Occipital lobe (tissue), 2 donors: Measurements from ENCODE around the gene MFSD2A. TPM values are rescaled to one million over a fixed set of nuclear protein-coding genes. Genes with fewer than 3 reads are reported as not detected.
"Not testable (repeated sequence)": the region's sequence is repeated elsewhere in the genome, so short reads cannot be mapped to it uniquely, and the experiment has no call there.

ENCODE experiments used
- DNase-seq: peaks from one replicate; lab custom pipeline; 2025; lab: John Stamatoyannopoulos, UW
- total RNA-seq: library from RNA; depleted of rRNA; stranded (reverse); fragments of >200 nt; gene quantifications from one replicate; pipeline ENCODE4 v1.2.3, GENCODE V29; 2014

MFSD2A gene
- total RNA-seq, 1 donor from 2014 or later = 18.4 TPM

- no peak for DNase-seq
Measured at GRCh38 chr1:39969048-39969447, 14.1 kb downstream of the MFSD2A start.

- no peak for DNase-seq
Measured at GRCh38 chr1:39969531-39970270, 14.8 kb downstream of the MFSD2A start.

GRCh38 chr1:39970274-39970673, 15.3 kb downstream of the MFSD2A start:
- DNase-seq = no peak

- DNase-seq = no peak
Measured at GRCh38 chr1:39971138-39971537, 16.2 kb downstream of the MFSD2A start.

GRCh38 chr1:39973503-39974135, 18.7 kb downstream of the MFSD2A start:
- peak; percentile 20 for DNase-seq

GRCh38 chr1:39976732-39977131, 21.8 kb downstream of the MFSD2A start:
- DNase-seq = no peak

- DNase-seq = no peak
Measured at GRCh38 chr1:39977202-39977601, 22.3 kb downstream of the MFSD2A start.

GRCh38 chr1:39979654-39980053, 24.7 kb downstream of the MFSD2A start:
- DNase-seq = no peak

- no peak for DNase-seq
Measured at GRCh38 chr1:39980555-39981313, 25.8 kb downstream of the MFSD2A start.

GRCh38 chr1:39981385-39981784, 26.4 kb downstream of the MFSD2A start:
- DNase-seq = no peak

- no peak for DNase-seq
Measured at GRCh38 chr1:39981945-39982344, 27.0 kb downstream of the MFSD2A start.

GRCh38 chr1:39984480-39984879, 29.5 kb downstream of the MFSD2A start:
- DNase-seq = not testable (repeated sequence)

- DNase-seq = no peak
Measured at GRCh38 chr1:39984951-39985350, 30.0 kb downstream of the MFSD2A start.

- DNase-seq = no peak
Measured at GRCh38 chr1:39987869-39988268, 32.9 kb downstream of the MFSD2A start.

GRCh38 chr1:39988618-39989343, 33.8 kb downstream of the MFSD2A start:
- no peak for DNase-seq

- no peak for DNase-seq
Measured at GRCh38 chr1:39990428-39990827, 35.5 kb downstream of the MFSD2A start.

- no peak for DNase-seq
Measured at GRCh38 chr1:39992234-39992633, 37.3 kb downstream of the MFSD2A start.

- DNase-seq = no peak
Measured at GRCh38 chr1:39992888-39993287, 37.9 kb downstream of the MFSD2A start.

- no peak for DNase-seq
Measured at GRCh38 chr1:39995973-39996393, 41.0 kb downstream of the MFSD2A start.

GRCh38 chr1:39996396-39997004, 41.6 kb downstream of the MFSD2A start:
- no peak for DNase-seq

GRCh38 chr1:40001456-40001855, 46.5 kb downstream of the MFSD2A start:
- no peak for DNase-seq
